GM12878 (cell line): ENCODE data around the gene NEDD8. TPM values are rescaled to one million over a fixed set of nuclear protein-coding genes. Genes with fewer than 3 reads are reported as not detected.

Source experiments
- ATAC-seq: fragments of 200-7000 bp; cut with Tn5 transposase; 3 replicates; pipeline ENCODE4 v1.9.1; 2020; ENCODE audit warnings: mild to moderate bottlenecking, moderate library complexity
- BruUV-seq: library from RNA; stranded (reverse); fragments of 400-500 nt; replicated peaks from 2 replicates; lab custom pipeline; 2021; lab: Mats Ljungman, UMichigan
- CTCF ChIA-PET: fragments of 300-600 bp; sonication (Branson Sonifier 250); formaldehyde crosslinking; extraction: SDS; loops from one replicate; lab custom pipeline; 2021; ENCODE audit warnings: inconsistent platforms; lab: Yijun Ruan, JAX
- POLR2A ChIA-PET: fragments of 350-600 bp; formaldehyde crosslinking; extraction: SDS; loops from one replicate; lab custom pipeline; 2021; ENCODE audit warnings: inconsistent platforms; lab: Charles Lee
- RAD21 ChIA-PET: fragments of 300-600 bp; sonication (Branson Sonifier 250); formaldehyde crosslinking; loops from one replicate; lab custom pipeline; 2023; ENCODE audit warnings: antibody characterized with exemption; ENCODE audit not compliant: unreplicated experiment; lab: Charles Lee
- SMC1A ChIA-PET: fragments of 300-600 bp; sonication (Branson Sonifier 250); formaldehyde crosslinking; loops from one replicate; lab custom pipeline; 2023; ENCODE audit not compliant: unreplicated experiment, uncharacterized antibody; lab: Charles Lee
- DNase-seq: peaks from one replicate; pipeline ENCODE4 v3.0.0-alpha.2; 2011; ENCODE audit warnings: low read depth, low spot score
- FAIRE-seq: peaks from 3 replicates; lab custom pipeline; 2011; peaks lifted over from hg19 to GRCh38; lab: Jason Lieb, UNC
- H2AFZ ChIP-seq: 2 replicates; pipeline ENCODE4 v1.6.0; 2011; ENCODE audit warnings: low read depth, low read length, control low read depth; ENCODE audit not compliant: control insufficient read depth
- H3K27ac ChIP-seq: 2 replicates; pipeline ENCODE4 v1.5.1; 2011; ENCODE audit warnings: control low read depth; ENCODE audit not compliant: control insufficient read depth, insufficient read depth
- H3K27me3 ChIP-seq, 2 experiments: replicated peaks in 1 of 2; 2 replicates each; pipeline versions ENCODE4 v1.6.0 to v1.6.1; 2011; ENCODE audit warnings: low read length in 1 of 2; ENCODE audit not compliant: control insufficient read depth in 2 of 2, insufficient read depth in 2 of 2
- H3K36me3 ChIP-seq, 2 experiments: 2 replicates each; pipeline ENCODE4 v1.5.1; 2011; ENCODE audit warnings: low read length in 1 of 2; ENCODE audit not compliant: control insufficient read depth in 2 of 2, insufficient read depth in 2 of 2
- H3K4me1 ChIP-seq: 2 replicates; pipeline ENCODE4 v1.6.1; 2011; ENCODE audit warnings: mild to moderate bottlenecking, low read length, moderate library complexity, mixed read lengths; ENCODE audit not compliant: control insufficient read depth, insufficient read depth
- H3K4me2 ChIP-seq: 2 replicates; pipeline ENCODE4 v1.6.0; 2011; ENCODE audit warnings: control low read depth; ENCODE audit not compliant: control insufficient read depth, insufficient read depth
- H3K4me3 ChIP-seq: fragments of 200-600 bp; sonication (generic); 2 replicates; pipeline ENCODE4 v1.5.1; 2016
- H3K79me2 ChIP-seq: 2 replicates; pipeline ENCODE4 v1.6.0; 2011; ENCODE audit warnings: low read length; ENCODE audit not compliant: control insufficient read depth, insufficient read depth
- H3K9ac ChIP-seq: 2 replicates; pipeline ENCODE4 v1.8.0; 2011; ENCODE audit warnings: low read length, control low read depth, mixed read lengths; ENCODE audit not compliant: control insufficient read depth, insufficient read depth
- H3K9me3 ChIP-seq: replicated peaks from 3 replicates; pipeline ENCODE4 v1.5.1; 2011; ENCODE audit warnings: mild to moderate bottlenecking, low read length; ENCODE audit not compliant: control insufficient read depth, insufficient read depth
- H4K20me1 ChIP-seq: 2 replicates; pipeline ENCODE4 v1.6.0; 2011; ENCODE audit not compliant: control insufficient read depth, insufficient read depth
- BHLHE40 ChIP-seq, 2 experiments: fragments of 450-650 bp in 1 of 2; IDR thresholded peaks; 2 replicates each; pipeline ENCODE4 v1.6.1; 2011 to 2017; ENCODE audit warnings: low read depth in 2 of 2, borderline replicate concordance in 1 of 2, improper control_type of control experiment in 1 of 2, low read length in 1 of 2, mild to moderate bottlenecking in 1 of 2
- BRCA1 ChIP-seq: IDR thresholded peaks from 2 replicates; pipeline ENCODE4 v1.6.1; 2011; ENCODE audit warnings: low read depth, low read length, improper control_type of control experiment
- ESRRA ChIP-seq: IDR thresholded peaks from 2 replicates; pipeline ENCODE4 v1.6.1; 2012; ENCODE audit warnings: mild to moderate bottlenecking, low read length, improper control_type of control experiment
- IRF4 ChIP-seq: IDR thresholded peaks from 2 replicates; pipeline ENCODE4 v1.6.1; 2011; ENCODE audit warnings: low read depth, low read length
- MTA2 ChIP-seq: fragments of 450-650 bp; IDR thresholded peaks from 2 replicates; pipeline ENCODE4 v1.6.1; 2016; ENCODE audit warnings: low read depth, mild to moderate bottlenecking, moderate library complexity
- NBN ChIP-seq: fragments of 450-650 bp; IDR thresholded peaks from 2 replicates; pipeline ENCODE4 v1.6.1; 2016
- NFIC ChIP-seq: IDR thresholded peaks from 2 replicates; pipeline ENCODE4 v1.6.1; 2012; ENCODE audit warnings: low read depth, mild to moderate bottlenecking, inconsistent platforms, low read length, moderate library complexity
- POLR2AphosphoS2 ChIP-seq: IDR thresholded peaks from 2 replicates; pipeline ENCODE4 v1.6.1; 2011; ENCODE audit warnings: low read depth, mild to moderate bottlenecking, low read length, improper control_type of control experiment, moderate library complexity
- RFX5 ChIP-seq: IDR thresholded peaks from 2 replicates; pipeline ENCODE4 v1.6.1; 2011; ENCODE audit warnings: low read depth, low read length, improper control_type of control experiment
- WGBS: methylation state at CpG from one replicate; pipeline ENCODE4 v1.1.6; 2016; ENCODE audit warnings: low lambda C conversion rate; ENCODE audit not compliant: insufficient replicate concordance, insufficient coverage; ENCODE audit errors: missing lambda C conversion rate; 5-methylcytosine and 5-hydroxymethylcytosine counted together
- in situ Hi-C: fragments of 300-500 bp; cut with MboI; formaldehyde crosslinking; loops from 9 replicates; pipeline ENCODE4 v1.14.3; 2018; ENCODE audit warnings: mixed read lengths
- intact Hi-C: fragments of 100-400 bp; cut with micrococcal nuclease; formaldehyde crosslinking; loops from one replicate; pipeline ENCODE4 v1.14.2; 2022; ENCODE audit not compliant: unreplicated experiment
- polyA plus RNA-seq, 11 experiments: library from polyadenylated mRNA; depleted of rRNA in 4 of 11; unstranded in 6 of 11; stranded (reverse) in 5 of 11; fragments of >200 nt; fragmentation: Nextera tagmentation in 4 of 11; fragmentation: Illumina TruSeq in 1 of 11; extraction: Ambion mirVana in 4 of 11; extraction: Trizol in 1 of 11; gene quantifications; 1 replicate in 1 of 11; 2 replicates in 10 of 11; pipeline versions ENCODE4 v1.2.1 to v1.2.3, GENCODE V29; 2011 to 2016; ENCODE audit warnings: inconsistent platforms in 2 of 11, missing spikeins in 2 of 11, low read depth in 1 of 11
- total RNA-seq, 4 experiments: library from RNA; depleted of rRNA in 3 of 4; stranded (reverse); fragments of >200 nt in 3 of 4; fragmentation: Illumina TruSeq in 1 of 4; extraction: Trizol in 1 of 4; gene quantifications; 2 replicates each; pipeline versions ENCODE4 v1.2.1 to v1.2.3, GENCODE V29; 2013 to 2021

Gene NEDD8
- total and polyA plus RNA-seq, 10 of the 15 experiments (the other 5 are each of a cell fraction or from before 2014, with no cell fraction given) = 164 to 991 (median 300) TPM

GRCh38 chr14:24269910-24270536 is 37.9 kb upstream of the NEDD8 start:
- BruUV-seq = TSS peak; percentile 67
- H3K36me3 ChIP-seq = peaks cover 3 to 18% of the 10 kb centered on the region in 2 experiments; a peak in 3 of 4 replicates
- H3K4me3 ChIP-seq = peak overlapping the region; percentile 88; the same call in 1 of the 2 replicates
- TF ChIP-seq RFX5 (no peak), IRF4 (no peak), BRCA1 (no peak), NBN (no peak)
- ChIA-PET CTCF (interaction anchor here (1.0 to 17.1 kb wide), 12 partner anchors 8 to 161 kb away, joined by 3 to 269 read pairs (median 10); partner anchors contain the start of genes CBLN3, CIDEB, DHRS1 and IRF9), RAD21 (interaction anchor here (1.8 to 5.6 kb wide), 4 partner anchors 23 to 109 kb away, joined by 5 to 59 read pairs (median 39); partner anchors contain the start of genes IRF9 and TINF2), SMC1A (interaction anchor here (0.8 to 8.9 kb wide), 11 partner anchors 10 to 156 kb away, joined by 3 to 141 read pairs (median 5); partner anchors contain the start of genes DCAF11, DHRS1, NOP9 and TINF2), POLR2A (interaction anchor here (0.8 to 10.9 kb wide), 10 partner anchors 11 to 74 kb away, joined by 3 to 171 read pairs (median 4); partner anchors contain the start of genes DHRS1, MDP1, NOP9 and RIPK3)
- intact Hi-C loops = loop anchor here (2.0 kb wide), 1 partner anchor 53 kb away; the partner anchor contains the start of gene MDP1
- ATAC-seq (no peak), DNase-seq (no peak), FAIRE-seq (no peak)
- H3K27ac ChIP-seq = no peak overlapping the region; the same call in 1 of the 2 replicates
- H3K9ac ChIP-seq = no peak overlapping the region; the same call in 1 of the 2 replicates
- H4K20me1 ChIP-seq = no peaks in the 10 kb centered on the region
- H3K79me2 ChIP-seq = peaks cover 12% of the 10 kb centered on the region
- H3K4me1 ChIP-seq = peaks cover 21% of the 10 kb centered on the region
- H2AFZ ChIP-seq = no peak overlapping the region
- 97% methylated on average over 14 of the region's 14 CpGs for WGBS
- H3K27me3 ChIP-seq = no peaks in the 10 kb centered on the region
- no peaks in the 10 kb centered on the region for H3K9me3 ChIP-seq
- in situ Hi-C loops = no loop called here
- H3K4me2 ChIP-seq = peak overlapping the region; percentile 35

DNA sequence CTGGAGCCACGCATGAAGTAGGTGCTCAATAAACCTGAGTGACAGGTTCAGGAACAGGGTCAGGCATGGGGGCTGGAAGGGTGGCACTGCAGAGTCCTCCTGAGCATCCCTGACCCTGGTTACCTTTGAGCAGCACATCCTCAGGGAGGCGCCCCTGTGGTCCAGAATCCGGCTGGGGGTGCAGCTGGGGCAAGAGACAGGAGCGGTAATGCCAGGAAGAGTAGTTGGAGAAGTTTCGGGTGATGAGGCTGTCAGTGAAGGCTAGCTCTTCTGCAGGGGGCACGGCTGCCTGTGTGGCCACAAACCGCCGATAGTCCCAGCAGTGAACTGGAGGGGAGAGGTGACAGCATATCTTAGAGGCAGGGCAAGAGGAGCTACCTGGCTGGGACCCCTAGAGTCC is 37.2 kb upstream of the NEDD8 start:
- peaks cover 3 to 18% of the 10 kb centered on the region in 2 experiments; a peak in 3 of 4 replicates for H3K36me3 ChIP-seq
- BruUV-seq = no TSS peak
- FAIRE-seq (no peak), DNase-seq (no peak)
- H2AFZ ChIP-seq = no peak overlapping the region
- TF ChIP-seq ESRRA (no peak), MTA2 (no peak), POLR2AphosphoS2 (no peak), BHLHE40 (IDR thresholded peaks at IDR 0.05; ENCODE audit: borderline replicate concordance in 1 of 2, low read depth in 2 of 2, low read length in 1 of 2) (no peak), NFIC (no peak)
- TF ChIP-seq, all 136 proteins: peak for 0
- Histone ChIP-seq H4K20me1 (no peaks in the 10 kb centered on the region), H3K9me3 (no peaks in the 10 kb centered on the region), H3K27me3 (no peaks in the 10 kb centered on the region), H3K4me2 (no peak overlapping the region), H3K27ac (no peak overlapping the region), H3K4me1 (peaks cover 18% of the 10 kb centered on the region), H3K9ac (no peak overlapping the region), H3K4me3 (no peak overlapping the region), H3K79me2 (peaks cover 12% of the 10 kb centered on the region)
- SMC1A ChIA-PET = interaction anchor here (0.8 to 8.9 kb wide), 3 partner anchors 25 to 55 kb away, joined by 3 to 141 read pairs (median 32); partner anchors contain the start of genes DHRS1, NOP9 and TINF2
- RAD21 ChIA-PET = interaction anchor here (2.9 to 5.6 kb wide), 3 partner anchors 22 to 28 kb away, joined by 20 to 59 read pairs (median 58); partner anchors contain the start of gene TINF2
- ATAC-seq = no peak
- 98% methylated on average over 8 of the region's 8 CpGs for WGBS
- CTCF ChIA-PET = interaction anchor here (1.1 to 17.1 kb wide), 7 partner anchors 11 to 161 kb away, joined by 5 to 269 read pairs (median 18); partner anchors contain the start of genes CBLN3, CIDEB, DHRS1 and KHNYN
- in situ Hi-C loops (no loop called here), intact Hi-C loops (no loop called here)
- POLR2A ChIA-PET = interaction anchor here (0.8 to 10.9 kb wide), 4 partner anchors 12 to 32 kb away, joined by 3 to 171 read pairs (median 11); partner anchors contain the start of gene TINF2
